VCaP (cell line): ENCODE results near the gene CRNKL1.

Experiments used
- H3K27ac ChIP-seq: fragments of 450-650 bp; 2 replicates; pipeline ENCODE4 v1.5.1; 2017
- CTCF ChIP-seq: fragments of 450-650 bp; conservative IDR thresholded peaks from 2 replicates; pipeline ENCODE4 v1.5.1; 2017; ENCODE audit warnings: mild to moderate bottlenecking, moderate library complexity

The CRNKL1 gene

GRCh38 chr20:20060234-20060998 lies 8.2 kb upstream of the CRNKL1 start:
- no peak for TF ChIP-seq CTCF
- no peak overlapping the region for H3K27ac ChIP-seq

GRCh38 chr20:20051767-20052073 lies 546 bp downstream of the CRNKL1 start:
- TF ChIP-seq CTCF: no peak
- peak overlapping the region; percentile 96 for H3K27ac ChIP-seq

- H3K27ac ChIP-seq: no peak overlapping the region
- TF ChIP-seq CTCF: no peak
Observed at GRCh38 chr20:20039752-20040387, 12.4 kb downstream of the CRNKL1 start.

GRCh38 chr20:20038586-20038985 lies 13.7 kb downstream of the CRNKL1 start:
- no peak overlapping the region for H3K27ac ChIP-seq

GRCh38 chr20:20037960-20038359 lies 14.3 kb downstream of the CRNKL1 start:
- TF ChIP-seq CTCF: no peak
- no peak overlapping the region for H3K27ac ChIP-seq

More at GRCh38 chr20:20038586-20038985, 13.7 kb downstream of the CRNKL1 start:
- no peak for TF ChIP-seq CTCF

- H3K27ac ChIP-seq: no peak overlapping the region
- TF ChIP-seq CTCF: no peak
Observed at GRCh38 chr20:20036756-20037155, 15.5 kb downstream of the CRNKL1 start.

- H3K27ac ChIP-seq: no peak overlapping the region
- no peak for TF ChIP-seq CTCF
Observed at GRCh38 chr20:20034486-20034885, 17.8 kb downstream of the CRNKL1 start.
